ENCODE data around the gene SMAD6. TPM values are rescaled to one million over a fixed set of nuclear protein-coding genes. Genes with fewer than 3 reads are reported as not detected.
A peak's percentile ranks its signal among the peaks of the same experiment; 100 is the strongest.

Gene SMAD6
- total and polyA plus RNA-seq, 9 donors = 3.8 to 20.3 (median 13.9) TPM

GRCh38 chr15:66711862-66712261, 9.8 kb downstream of the SMAD6 start:
- H3K4me1 ChIP-seq (ENCODE audit: insufficient read depth) = peaks cover 25% of the 10 kb centered on the region
- WGBS, 3 donors = 55 to 70% (median 61%) methylated on average over 5 of the region's 5 CpGs
- intact Hi-C loops (cut with DNase I) = no loop called here
- H3K27me3 ChIP-seq = no peaks in the 10 kb centered on the region
- H3K36me3 ChIP-seq = no peaks in the 10 kb centered on the region
- no peak overlapping the region for H3K27ac ChIP-seq
- H3K4me3 ChIP-seq = no peak overlapping the region
- DNase-seq = no peak
- TF ChIP-seq POLR2A (IDR thresholded peaks at IDR 0.05) (no peak), EP300 (IDR thresholded peaks at IDR 0.05) (no peak), CTCF (IDR thresholded peaks at IDR 0.05) (no peak)
- H3K9me3 ChIP-seq = no peaks in the 10 kb centered on the region

- H3K9me3 ChIP-seq = no peaks in the 10 kb centered on the region
- no peak overlapping the region for H3K4me3 ChIP-seq
- peaks cover 23% of the 10 kb centered on the region for H3K4me1 ChIP-seq (ENCODE audit: insufficient read depth)
- H3K27me3 ChIP-seq = no peaks in the 10 kb centered on the region
- H3K36me3 ChIP-seq = no peaks in the 10 kb centered on the region
- intact Hi-C loops (cut with DNase I) = no loop called here
- WGBS, 3 donors = 85 to 93% (median 88%) methylated on average over 8 of the region's 8 CpGs
- H3K27ac ChIP-seq = no peak overlapping the region
- no peak for DNase-seq
- TF ChIP-seq POLR2A (IDR thresholded peaks at IDR 0.05) (no peak), CTCF (IDR thresholded peaks at IDR 0.05) (no peak), EP300 (IDR thresholded peaks at IDR 0.05) (no peak)
These were observed 11.9 kb downstream of the SMAD6 start for GRCh38 chr15:66713843-66714508.

DNA sequence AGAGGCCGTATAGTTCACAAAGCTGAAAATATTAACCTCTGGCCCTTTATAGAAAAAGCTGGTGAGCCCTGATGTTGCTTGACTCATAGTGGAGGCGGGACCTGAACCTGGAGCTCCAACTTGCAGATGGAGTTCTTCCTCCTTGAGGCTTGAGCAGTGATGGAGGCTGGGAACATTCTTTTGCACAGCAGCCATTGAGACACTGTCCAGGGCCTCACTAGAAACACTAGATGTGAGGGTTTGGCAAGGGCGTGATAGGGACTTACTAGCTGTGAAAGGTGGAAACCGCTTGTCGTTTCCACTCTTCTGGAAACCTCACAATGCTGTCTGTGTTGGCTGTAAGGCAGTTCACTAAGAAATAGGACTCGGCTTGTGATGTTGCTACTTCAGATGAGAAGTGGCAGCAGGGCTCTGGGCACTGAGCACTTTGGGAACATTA, 12.5 kb downstream of the SMAD6 start:
- Histone ChIP-seq H3K4me1 (ENCODE audit: insufficient read depth) (peaks cover 23% of the 10 kb centered on the region), H3K4me3 (no peak overlapping the region), H3K27me3 (no peaks in the 10 kb centered on the region), H3K27ac (no peak overlapping the region), H3K9me3 (no peaks in the 10 kb centered on the region), H3K36me3 (no peaks in the 10 kb centered on the region)
- intact Hi-C loops (cut with DNase I) = no loop called here
- TF ChIP-seq POLR2A (IDR thresholded peaks at IDR 0.05) (no peak), EP300 (IDR thresholded peaks at IDR 0.05) (no peak), CTCF (IDR thresholded peaks at IDR 0.05) (no peak)
- DNase-seq = no peak
- whole genome bisulfite sequencing, 3 donors = 42 to 51% (median 46%) methylated on average over 6 of the region's 6 CpGs

DNA sequence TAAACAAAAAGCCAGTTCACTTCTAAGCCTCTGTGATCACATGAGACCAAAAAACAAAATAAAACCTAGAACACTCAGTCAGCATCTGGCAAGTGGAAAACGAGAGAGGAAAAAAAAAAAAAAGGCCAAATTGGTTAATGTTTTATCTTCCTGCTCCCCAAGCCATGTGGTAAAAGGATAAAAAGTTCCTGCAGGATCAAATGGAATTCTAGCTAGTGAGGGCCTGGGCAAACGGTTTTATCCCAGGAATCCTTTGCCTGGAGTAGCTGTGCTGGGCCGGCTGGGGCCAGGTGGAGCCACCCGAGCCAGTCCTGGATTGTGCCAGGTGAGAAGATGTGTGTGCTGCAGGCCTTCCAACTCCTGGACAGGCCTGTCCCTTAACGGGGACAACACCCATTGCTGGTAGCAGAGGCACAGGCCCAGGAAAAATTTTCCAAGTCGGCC, 13.2 kb downstream of the SMAD6 start:
- Histone ChIP-seq H3K36me3 (no peaks in the 10 kb centered on the region), H3K4me1 (ENCODE audit: insufficient read depth) (peaks cover 23% of the 10 kb centered on the region), H3K27ac (peak overlapping the region in 1 of 2 donors; percentile 9), H3K4me3 (no peak overlapping the region), H3K9me3 (no peaks in the 10 kb centered on the region), H3K27me3 (no peaks in the 10 kb centered on the region)
- WGBS, 3 donors = 20 to 31% (median 28%) methylated on average over 6 of the region's 6 CpGs
- TF ChIP-seq CTCF (IDR thresholded peaks at IDR 0.05) (no peak), EP300 (IDR thresholded peaks at IDR 0.05) (no peak), POLR2A (IDR thresholded peaks at IDR 0.05) (no peak)
- intact Hi-C loops (cut with DNase I) = no loop called here
- DNase-seq = no peak
